Upper lobe of right lung (tissue), 1 donor: ENCODE results near the gene KLHDC7B. TPM values are rescaled to one million over a fixed set of nuclear protein-coding genes. Genes with fewer than 3 reads are reported as not detected.

Source experiments
- ATAC-seq: fragments of 200-7000 bp; cut with Tn5 transposase; one replicate; pipeline ENCODE4 v1.9.1; 2020; ENCODE audit warnings: mild to moderate bottlenecking, moderate library complexity
- DNase-seq: peaks from one replicate; pipeline ENCODE4 v3.0.0-alpha.2; 2020
- H3K27ac ChIP-seq: fragments of 200-600 bp; one replicate; pipeline ENCODE4 v1.8.0; 2022
- H3K27me3 ChIP-seq: fragments of 200-600 bp; one replicate; pipeline ENCODE4 v1.8.0; 2022; ENCODE audit warnings: mild to moderate bottlenecking
- H3K36me3 ChIP-seq: fragments of 200-600 bp; one replicate; pipeline ENCODE4 v1.8.0; 2022
- H3K4me1 ChIP-seq: fragments of 200-600 bp; one replicate; pipeline ENCODE4 v1.8.0; 2022
- H3K4me3 ChIP-seq: fragments of 200-600 bp; one replicate; pipeline ENCODE4 v1.8.0; 2022; ENCODE audit warnings: mild to moderate bottlenecking
- H3K9me3 ChIP-seq: fragments of 200-600 bp; one replicate; pipeline ENCODE4 v1.8.0; 2022
- intact Hi-C: fragments of 100-400 bp; cut with DNase I; formaldehyde crosslinking; loops from one replicate; pipeline ENCODE4 v1.11.0; 2022
- total RNA-seq: library from RNA; stranded (reverse); fragmentation: NEBNext Ultra II Directional; extraction: Animal tissue kit (Norgen Biotek cat#: 25700); gene quantifications from one replicate; pipeline ENCODE4 v1.2.1, GENCODE V29; 2021
- TF ChIP-seq, protein P1 (sequence below): fragments of 200-600 bp; IDR thresholded peaks from one replicate; pipeline ENCODE4 v1.8.0; 2022; ENCODE audit warnings: antibody characterized with exemption
- donor health status: DM: no; HTN: yes; CAD: no; lungs with severe emphysema.

KLHDC7B gene
- total RNA-seq, 1 donor from 2014 or later, result 0.69 TPM

GRCh38 chr22:50583294-50583861 lies 37.7 kb downstream of the KLHDC7B start:
- Histone ChIP-seq H3K36me3 (no peaks in the 10 kb centered on the region), H3K4me3 (peak overlapping the region; percentile 82), H3K27ac (peak overlapping the region; percentile 99), H3K9me3 (no peaks in the 10 kb centered on the region), H3K4me1 (peaks cover 20% of the 10 kb centered on the region), H3K27me3 (no peaks in the 10 kb centered on the region)
- DNase-seq, result peak; percentile 58
- intact Hi-C loops, result no loop called here
- TF ChIP-seq, protein P1, sequence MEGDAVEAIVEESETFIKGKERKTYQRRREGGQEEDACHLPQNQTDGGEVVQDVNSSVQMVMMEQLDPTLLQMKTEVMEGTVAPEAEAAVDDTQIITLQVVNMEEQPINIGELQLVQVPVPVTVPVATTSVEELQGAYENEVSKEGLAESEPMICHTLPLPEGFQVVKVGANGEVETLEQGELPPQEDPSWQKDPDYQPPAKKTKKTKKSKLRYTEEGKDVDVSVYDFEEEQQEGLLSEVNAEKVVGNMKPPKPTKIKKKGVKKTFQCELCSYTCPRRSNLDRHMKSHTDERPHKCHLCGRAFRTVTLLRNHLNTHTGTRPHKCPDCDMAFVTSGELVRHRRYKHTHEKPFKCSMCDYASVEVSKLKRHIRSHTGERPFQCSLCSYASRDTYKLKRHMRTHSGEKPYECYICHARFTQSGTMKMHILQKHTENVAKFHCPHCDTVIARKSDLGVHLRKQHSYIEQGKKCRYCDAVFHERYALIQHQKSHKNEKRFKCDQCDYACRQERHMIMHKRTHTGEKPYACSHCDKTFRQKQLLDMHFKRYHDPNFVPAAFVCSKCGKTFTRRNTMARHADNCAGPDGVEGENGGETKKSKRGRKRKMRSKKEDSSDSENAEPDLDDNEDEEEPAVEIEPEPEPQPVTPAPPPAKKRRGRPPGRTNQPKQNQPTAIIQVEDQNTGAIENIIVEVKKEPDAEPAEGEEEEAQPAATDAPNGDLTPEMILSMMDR, result no peak
- peak; percentile 44 for ATAC-seq

DNA sequence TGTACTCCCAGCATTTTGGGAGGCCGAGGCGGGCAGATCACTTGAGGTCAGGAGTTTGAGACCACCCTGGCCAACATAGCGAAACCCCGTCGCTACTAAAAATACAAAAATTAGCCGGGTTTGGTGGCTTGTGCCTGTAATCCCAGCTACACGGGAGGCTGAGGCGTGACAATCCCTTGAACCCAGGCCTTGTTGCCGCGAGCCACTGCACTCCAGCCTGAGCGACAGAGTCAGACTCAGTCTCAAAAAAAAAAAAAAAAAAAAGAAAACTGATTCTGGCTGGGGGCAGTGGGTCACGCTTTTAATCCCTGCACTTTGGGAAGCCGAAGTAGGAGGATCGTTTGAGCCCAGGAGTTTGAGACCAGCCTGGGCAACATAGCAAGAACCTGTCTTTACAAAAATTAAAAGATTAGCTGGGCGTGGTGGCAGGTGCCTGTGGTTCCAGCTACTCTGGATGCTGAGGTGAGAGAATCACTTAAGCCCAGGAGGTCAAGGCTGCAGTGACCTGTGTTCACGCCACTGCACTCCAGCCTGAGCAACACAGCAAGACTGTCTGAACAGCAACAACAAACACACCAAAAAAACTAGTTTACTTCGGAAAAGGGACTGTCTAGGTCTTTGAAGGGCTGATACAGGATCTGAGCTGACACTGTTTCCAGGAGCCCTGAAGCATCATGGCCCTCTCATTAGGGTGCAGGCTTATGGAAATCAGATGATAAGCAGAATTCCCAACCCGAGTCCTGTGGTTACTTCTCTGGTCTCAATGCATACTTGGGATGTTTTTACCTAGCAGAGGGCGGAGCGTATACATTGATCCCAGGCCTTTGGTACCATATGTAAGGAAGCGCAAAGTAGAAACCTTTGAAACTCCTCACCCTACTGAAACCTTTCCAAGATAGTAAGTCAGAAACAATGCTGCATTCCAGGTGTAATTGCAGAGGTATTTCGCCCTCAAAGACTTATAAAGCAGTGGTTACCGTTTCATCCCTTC lies 38.7 kb downstream of the KLHDC7B start:
- no peaks in the 10 kb centered on the region for H3K9me3 ChIP-seq
- no peaks in the 10 kb centered on the region for H3K36me3 ChIP-seq
- intact Hi-C loops, result no loop called here
- H3K4me3 ChIP-seq, result no peak overlapping the region
- H3K27ac ChIP-seq, result no peak overlapping the region
- H3K27me3 ChIP-seq, result no peaks in the 10 kb centered on the region
- peaks cover 13% of the 10 kb centered on the region for H3K4me1 ChIP-seq
- ATAC-seq (no peak), DNase-seq (peak; percentile 40)
- TF ChIP-seq, protein P1, result no peak

- Histone ChIP-seq H3K4me1 (peaks cover 13% of the 10 kb centered on the region), H3K4me3 (no peak overlapping the region), H3K27ac (no peak overlapping the region), H3K27me3 (no peaks in the 10 kb centered on the region), H3K9me3 (no peaks in the 10 kb centered on the region), H3K36me3 (no peaks in the 10 kb centered on the region)
- TF ChIP-seq, protein P1, result no peak
- intact Hi-C loops, result no loop called here
- no peak for ATAC-seq
- DNase-seq, result no peak
These were observed 39.5 kb downstream of the KLHDC7B start for GRCh38 chr22:50585238-50585637.

DNA sequence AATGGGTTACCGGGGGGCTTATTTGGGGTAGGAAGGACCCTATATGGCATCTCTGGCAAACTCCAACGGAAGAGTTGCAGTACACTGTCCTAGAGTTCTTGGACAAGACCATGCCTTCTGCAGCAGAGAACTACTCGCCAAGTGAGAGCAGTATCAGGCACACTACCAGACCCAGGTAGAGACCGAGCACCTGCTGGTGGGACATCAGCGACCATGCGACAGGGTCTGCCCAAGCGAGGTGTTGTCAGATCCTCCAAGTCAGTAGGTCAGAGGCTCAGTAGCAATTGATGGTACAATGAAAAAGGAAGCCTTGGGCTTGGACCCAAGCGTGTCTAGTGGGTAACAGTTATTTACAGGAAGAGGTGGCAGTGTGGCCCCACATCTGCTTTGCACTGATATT lies 40.1 kb downstream of the KLHDC7B start:
- Histone ChIP-seq H3K27me3 (no peaks in the 10 kb centered on the region), H3K9me3 (no peaks in the 10 kb centered on the region), H3K4me3 (no peak overlapping the region), H3K27ac (no peak overlapping the region), H3K36me3 (no peaks in the 10 kb centered on the region), H3K4me1 (peaks cover 13% of the 10 kb centered on the region)
- ATAC-seq (no peak), DNase-seq (peak; percentile 23)
- TF ChIP-seq, protein P1, result no peak
- intact Hi-C loops, result no loop called here

- DNase-seq (peak; percentile 18), ATAC-seq (no peak)
- no peaks in the 10 kb centered on the region for H3K9me3 ChIP-seq
- peaks cover 9% of the 10 kb centered on the region for H3K4me1 ChIP-seq
- intact Hi-C loops, result no loop called here
- no peak overlapping the region for H3K27ac ChIP-seq
- TF ChIP-seq, protein P1, result no peak
- no peaks in the 10 kb centered on the region for H3K27me3 ChIP-seq
- H3K4me3 ChIP-seq, result no peak overlapping the region
- no peaks in the 10 kb centered on the region for H3K36me3 ChIP-seq
These were observed 40.7 kb downstream of the KLHDC7B start for GRCh38 chr22:50586416-50586815.
